Activated naive CD8-positive, alpha-beta T cell treated with anti-CD3 and anti-CD28 coated beads, Interleukin-2, amount 50 U/mL, for 24 hours (primary cell): ENCODE results near the gene PLIN3.
"Not testable (repeated sequence)": the region's sequence is repeated elsewhere in the genome, so short reads cannot be mapped to it uniquely, and the experiment has no call there.

ENCODE experiments used
- ATAC-seq: fragments of 150-1000 bp; cut with Tn5 transposase; one replicate; pipeline ENCODE4 v1.10.0; 2021
- DNase-seq: peaks from one replicate; pipeline ENCODE4 v3.0.0; 2021
- H3K27ac Mint-ChIP-seq: one replicate; pipeline ENCODE4 v1.8.0; 2021; ENCODE audit warnings: mild to moderate bottlenecking, mixed read lengths
- H3K27me3 Mint-ChIP-seq: one replicate; pipeline ENCODE4 v1.8.0; 2021; ENCODE audit warnings: mixed read lengths
- H3K36me3 Mint-ChIP-seq: one replicate; pipeline ENCODE4 v1.8.0; 2021; ENCODE audit warnings: low read depth, mixed read lengths
- H3K4me1 Mint-ChIP-seq: one replicate; pipeline ENCODE4 v1.8.0; 2021; ENCODE audit warnings: mixed read lengths
- H3K4me3 Mint-ChIP-seq: one replicate; pipeline ENCODE4 v1.8.0; 2021; ENCODE audit warnings: mild to moderate bottlenecking, moderate library complexity, mixed read lengths
- H3K9me3 Mint-ChIP-seq: one replicate; pipeline ENCODE4 v1.8.0; 2021; ENCODE audit warnings: mixed read lengths

Gene PLIN3

GRCh38 chr19:4873930-4874329, 6.5 kb upstream of the PLIN3 start:
- no peak overlapping the region for H3K27ac Mint-ChIP-seq
- no peak overlapping the region for H3K4me3 Mint-ChIP-seq
- DNase-seq (no peak), ATAC-seq (no peak)
- peaks cover 15% of the 10 kb centered on the region for H3K4me1 Mint-ChIP-seq
- peaks cover 5% of the 10 kb centered on the region for H3K27me3 Mint-ChIP-seq
- H3K9me3 Mint-ChIP-seq, result no peaks in the 10 kb centered on the region
- no peaks in the 10 kb centered on the region for H3K36me3 Mint-ChIP-seq

GRCh38 chr19:4871711-4872110, 4.2 kb upstream of the PLIN3 start:
- peaks cover 22% of the 10 kb centered on the region for H3K4me1 Mint-ChIP-seq
- no peak overlapping the region for H3K4me3 Mint-ChIP-seq
- no peaks in the 10 kb centered on the region for H3K9me3 Mint-ChIP-seq
- DNase-seq (no peak), ATAC-seq (no peak)
- H3K27ac Mint-ChIP-seq, result no peak overlapping the region
- H3K36me3 Mint-ChIP-seq, result no peaks in the 10 kb centered on the region
- H3K27me3 Mint-ChIP-seq, result peaks cover 5% of the 10 kb centered on the region

- Mint-ChIP-seq H3K36me3 (no peaks in the 10 kb centered on the region), H3K9me3 (no peaks in the 10 kb centered on the region), H3K27me3 (peaks cover 5% of the 10 kb centered on the region), H3K27ac (no peak overlapping the region), H3K4me3 (no peak overlapping the region), H3K4me1 (peaks cover 25% of the 10 kb centered on the region)
- DNase-seq (peak; percentile 42), ATAC-seq (peak; percentile 59)
Observed at GRCh38 chr19:4870025-4870700, 2.7 kb upstream of the PLIN3 start.

GRCh38 chr19:4868286-4868834, 893 bp upstream of the PLIN3 start:
- H3K4me3 Mint-ChIP-seq, result peak overlapping the region; percentile 77
- H3K4me1 Mint-ChIP-seq, result peaks cover 27% of the 10 kb centered on the region
- no peak overlapping the region for H3K27ac Mint-ChIP-seq
- no peak for DNase-seq
- ATAC-seq, result no peak
- H3K9me3 Mint-ChIP-seq, result no peaks in the 10 kb centered on the region
- no peaks in the 10 kb centered on the region for H3K36me3 Mint-ChIP-seq
- H3K27me3 Mint-ChIP-seq, result peaks cover 5% of the 10 kb centered on the region

- Mint-ChIP-seq H3K4me3 (peak overlapping the region; percentile 77), H3K4me1 (peaks cover 27% of the 10 kb centered on the region), H3K27me3 (peaks cover 2% of the 10 kb centered on the region), H3K36me3 (no peaks in the 10 kb centered on the region), H3K9me3 (no peaks in the 10 kb centered on the region), H3K27ac (no peak overlapping the region)
- ATAC-seq, result no peak
- peak; percentile 57 for DNase-seq
Observed at GRCh38 chr19:4866595-4867424, 657 bp downstream of the PLIN3 start.

- no peaks in the 10 kb centered on the region for H3K27me3 Mint-ChIP-seq
- no peak overlapping the region for H3K4me3 Mint-ChIP-seq
- DNase-seq, result no peak
- peaks cover 2% of the 10 kb centered on the region for H3K4me1 Mint-ChIP-seq
- H3K9me3 Mint-ChIP-seq, result no peaks in the 10 kb centered on the region
- ATAC-seq, result no peak
- no peaks in the 10 kb centered on the region for H3K36me3 Mint-ChIP-seq
- H3K27ac Mint-ChIP-seq, result no peak overlapping the region
Observed at GRCh38 chr19:4861147-4861546, 6.3 kb downstream of the PLIN3 start.

- no peak for DNase-seq
- Mint-ChIP-seq H3K4me1 (peaks cover 2% of the 10 kb centered on the region), H3K9me3 (no peaks in the 10 kb centered on the region), H3K27ac (no peak overlapping the region), H3K4me3 (no peak overlapping the region), H3K27me3 (no peaks in the 10 kb centered on the region), H3K36me3 (no peaks in the 10 kb centered on the region)
- no peak for ATAC-seq
Observed at GRCh38 chr19:4859697-4860096, 7.8 kb downstream of the PLIN3 start.

GRCh38 chr19:4856468-4856867, 11.0 kb downstream of the PLIN3 start:
- ATAC-seq, H3K27ac Mint-ChIP-seq, H3K4me3 Mint-ChIP-seq, H3K36me3 Mint-ChIP-seq, DNase-seq, H3K9me3 Mint-ChIP-seq, H3K27me3 Mint-ChIP-seq, H3K4me1 Mint-ChIP-seq: not testable (repeated sequence)

GRCh38 chr19:4853506-4853905, 14.0 kb downstream of the PLIN3 start:
- not testable (repeated sequence) for DNase-seq, H3K4me1 Mint-ChIP-seq, H3K27me3 Mint-ChIP-seq, H3K9me3 Mint-ChIP-seq, H3K36me3 Mint-ChIP-seq, H3K27ac Mint-ChIP-seq, ATAC-seq, H3K4me3 Mint-ChIP-seq

GRCh38 chr19:4852484-4852883, 15.0 kb downstream of the PLIN3 start:
- Mint-ChIP-seq H3K4me1 (no peaks in the 10 kb centered on the region), H3K9me3 (no peaks in the 10 kb centered on the region), H3K36me3 (no peaks in the 10 kb centered on the region), H3K4me3 (no peak overlapping the region), H3K27me3 (no peaks in the 10 kb centered on the region), H3K27ac (no peak overlapping the region)
- DNase-seq (no peak), ATAC-seq (no peak)

GRCh38 chr19:4851551-4852290, 15.7 kb downstream of the PLIN3 start:
- Mint-ChIP-seq H3K4me3 (no peak overlapping the region), H3K27me3 (no peaks in the 10 kb centered on the region), H3K36me3 (no peaks in the 10 kb centered on the region), H3K4me1 (no peaks in the 10 kb centered on the region), H3K9me3 (no peaks in the 10 kb centered on the region), H3K27ac (no peak overlapping the region)
- DNase-seq, result peak; percentile 85
- ATAC-seq, result peak; percentile 87

- Mint-ChIP-seq H3K4me3 (no peak overlapping the region), H3K27ac (no peak overlapping the region), H3K9me3 (no peaks in the 10 kb centered on the region), H3K4me1 (no peaks in the 10 kb centered on the region), H3K36me3 (peaks cover 2% of the 10 kb centered on the region), H3K27me3 (no peaks in the 10 kb centered on the region)
- ATAC-seq, result no peak
- DNase-seq, result no peak
Observed at GRCh38 chr19:4849019-4849418, 18.4 kb downstream of the PLIN3 start.

GRCh38 chr19:4847190-4847973, 20.1 kb downstream of the PLIN3 start:
- Mint-ChIP-seq H3K4me3 (no peak overlapping the region), H3K27me3 (no peaks in the 10 kb centered on the region), H3K9me3 (no peaks in the 10 kb centered on the region), H3K36me3 (peaks cover 2% of the 10 kb centered on the region), H3K27ac (no peak overlapping the region), H3K4me1 (no peaks in the 10 kb centered on the region)
- ATAC-seq (no peak), DNase-seq (no peak)

GRCh38 chr19:4845975-4846374, 21.5 kb downstream of the PLIN3 start:
- not testable (repeated sequence) for H3K9me3 Mint-ChIP-seq, DNase-seq, H3K27ac Mint-ChIP-seq, H3K36me3 Mint-ChIP-seq, ATAC-seq, H3K27me3 Mint-ChIP-seq, H3K4me3 Mint-ChIP-seq, H3K4me1 Mint-ChIP-seq
